Stimulated activated CD4-positive, alpha-beta T cell treated with anti-CD3 and anti-CD28 coated beads, Interleukin-4, amount 100 ng/mL, for 24 hours (primary cell): Measurements from ENCODE around the gene FSTL4.

Experiments
- DNase-seq: peaks from one replicate; pipeline ENCODE4 v3.0.0-alpha.2; 2020

Gene FSTL4

GRCh38 chr5:133511653-133512235 lies 100.6 kb downstream of the FSTL4 start:
- no peak for DNase-seq

- DNase-seq, result no peak
Measured at GRCh38 chr5:133510634-133511262, 101.6 kb downstream of the FSTL4 start.

- no peak for DNase-seq
Measured at GRCh38 chr5:133509742-133510079, 102.6 kb downstream of the FSTL4 start.

- no peak for DNase-seq
Measured at GRCh38 chr5:133508845-133509741, 103.2 kb downstream of the FSTL4 start.

GRCh38 chr5:133508331-133508730 lies 104.0 kb downstream of the FSTL4 start:
- DNase-seq, result no peak

GRCh38 chr5:133506181-133506580 lies 106.2 kb downstream of the FSTL4 start:
- no peak for DNase-seq

- DNase-seq, result no peak
Measured at GRCh38 chr5:133503511-133503910, 108.8 kb downstream of the FSTL4 start.

GRCh38 chr5:133499895-133500294 lies 112.4 kb downstream of the FSTL4 start:
- DNase-seq, result no peak

- no peak for DNase-seq
Measured at GRCh38 chr5:133497608-133498348, 114.6 kb downstream of the FSTL4 start.

GRCh38 chr5:133496631-133497030 lies 115.7 kb downstream of the FSTL4 start:
- no peak for DNase-seq

- no peak for DNase-seq
Measured at GRCh38 chr5:133494923-133495246, 117.5 kb downstream of the FSTL4 start.

GRCh38 chr5:133494232-133494922 lies 118.0 kb downstream of the FSTL4 start:
- no peak for DNase-seq

- DNase-seq, result peak; percentile 7
Measured at GRCh38 chr5:133489632-133490031, 122.7 kb downstream of the FSTL4 start.

GRCh38 chr5:133487093-133487492 lies 125.2 kb downstream of the FSTL4 start:
- no peak for DNase-seq

- DNase-seq, result no peak
Measured at GRCh38 chr5:133485468-133485867, 126.9 kb downstream of the FSTL4 start.

- DNase-seq, result no peak
Measured at GRCh38 chr5:133483406-133484090, 128.8 kb downstream of the FSTL4 start.

GRCh38 chr5:133482028-133482427 lies 130.3 kb downstream of the FSTL4 start:
- no peak for DNase-seq

- DNase-seq, result no peak
Measured at GRCh38 chr5:133480866-133481265, 131.5 kb downstream of the FSTL4 start.

- no peak for DNase-seq
Measured at GRCh38 chr5:133480366-133480765, 132.0 kb downstream of the FSTL4 start.

GRCh38 chr5:133478199-133478985 lies 133.9 kb downstream of the FSTL4 start:
- DNase-seq, result no peak

GRCh38 chr5:133475986-133476385 lies 136.4 kb downstream of the FSTL4 start:
- no peak for DNase-seq
